ENCODE results near the gene XAGE1B. TPM values are rescaled to one million over a fixed set of nuclear protein-coding genes. Genes with fewer than 3 reads are reported as not detected.
"Not testable (repeated sequence)": the region's sequence is repeated elsewhere in the genome, so short reads cannot be mapped to it uniquely, and the experiment has no call there.

The XAGE1B gene
- not detected for total RNA-seq
- long read RNA-seq = 0 reads

DNA sequence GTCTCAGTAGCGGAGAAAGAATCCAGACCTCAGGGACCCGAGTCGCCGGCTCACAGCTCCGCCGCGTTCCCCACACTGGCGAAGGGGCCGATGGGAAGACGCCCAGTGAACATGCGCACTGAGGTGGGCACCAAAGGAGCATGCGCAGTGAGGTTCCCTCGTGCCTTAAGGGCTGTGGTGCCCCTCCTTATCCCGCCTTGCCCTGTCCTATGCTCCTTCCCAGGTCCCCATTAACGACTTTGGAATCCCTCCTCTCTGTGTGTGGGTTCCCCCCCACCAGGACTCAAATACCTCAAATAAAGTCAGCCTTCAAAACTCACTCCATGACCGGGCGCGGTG lies at the start of gene XAGE1B:
XAGE1B (minus strand) TSS at position 77 of the 339 bp plus-strand sequence. CDS start 1,536 bp downstream, outside the sequence.
- intact Hi-C loops (cut with DNase I); DNase-seq (ENCODE audit: low spot score): not testable (repeated sequence)

DNA sequence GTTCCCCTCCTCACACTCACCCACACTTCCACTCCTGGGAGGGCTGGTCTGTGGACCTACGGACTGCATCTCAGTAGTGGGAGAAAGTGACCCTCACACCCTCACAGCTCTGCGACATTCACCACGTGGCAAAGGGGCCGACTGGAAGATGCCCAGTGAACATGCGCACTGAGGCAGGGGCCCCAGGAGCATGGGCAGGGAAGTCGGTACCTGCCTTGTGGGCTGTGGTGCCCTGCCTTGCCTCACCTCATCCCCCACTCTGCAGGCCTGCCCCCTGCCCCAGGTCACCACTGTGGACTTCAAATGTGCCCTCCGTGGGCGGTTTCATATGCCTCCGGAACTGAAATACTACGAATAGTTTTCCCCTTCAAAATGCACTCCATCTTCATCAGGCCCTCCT lies 46.2 kb upstream of the XAGE1B start:
- intact Hi-C loops (cut with DNase I) = no loop called here
- no peak for DNase-seq (ENCODE audit: low spot score)

- DNase-seq (ENCODE audit: low spot score) = no peak
- intact Hi-C loops (cut with DNase I) = no loop called here
These were observed 41.3 kb upstream of the XAGE1B start for GRCh38 chrX:52558140-52558539.

- DNase-seq (ENCODE audit: low spot score) = no peak
- intact Hi-C loops (cut with DNase I) = no loop called here
These were observed 39.9 kb upstream of the XAGE1B start for GRCh38 chrX:52556741-52557140.

DNA sequence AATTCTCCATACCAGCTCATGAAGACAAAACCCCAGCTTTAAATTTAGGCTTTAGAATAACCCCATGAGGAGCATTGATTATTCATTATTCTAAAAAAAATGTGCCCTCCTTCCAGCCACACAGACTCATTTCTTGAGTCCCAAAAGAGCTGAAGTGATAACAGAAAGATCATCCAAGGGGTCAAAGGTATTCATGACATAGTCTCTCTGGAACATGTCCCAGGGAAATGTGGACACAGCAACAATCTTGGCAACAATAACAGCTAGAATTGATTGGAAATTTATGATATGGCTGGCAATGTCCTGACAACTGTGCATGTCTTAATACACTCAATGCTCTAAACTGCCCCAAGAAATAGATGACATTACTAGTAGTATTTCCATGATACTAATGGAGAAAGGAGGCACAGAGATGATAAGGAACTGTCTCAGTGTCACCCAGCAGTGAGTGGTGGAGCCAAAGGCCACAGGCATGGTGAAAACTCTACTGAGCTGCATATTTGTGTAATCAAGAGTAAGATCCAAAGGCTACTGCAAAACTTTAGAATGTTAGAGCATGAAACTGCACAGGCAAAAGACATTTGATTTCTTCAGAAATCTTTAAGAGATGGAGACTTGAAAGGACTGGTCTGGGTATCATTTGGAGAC lies 37.3 kb upstream of the XAGE1B start:
- DNase-seq (ENCODE audit: low spot score) = no peak
- intact Hi-C loops (cut with DNase I) = no loop called here

GRCh38 chrX:52548769-52549168 lies 31.9 kb upstream of the XAGE1B start:
- intact Hi-C loops (cut with DNase I); DNase-seq (ENCODE audit: low spot score): not testable (repeated sequence)

DNA sequence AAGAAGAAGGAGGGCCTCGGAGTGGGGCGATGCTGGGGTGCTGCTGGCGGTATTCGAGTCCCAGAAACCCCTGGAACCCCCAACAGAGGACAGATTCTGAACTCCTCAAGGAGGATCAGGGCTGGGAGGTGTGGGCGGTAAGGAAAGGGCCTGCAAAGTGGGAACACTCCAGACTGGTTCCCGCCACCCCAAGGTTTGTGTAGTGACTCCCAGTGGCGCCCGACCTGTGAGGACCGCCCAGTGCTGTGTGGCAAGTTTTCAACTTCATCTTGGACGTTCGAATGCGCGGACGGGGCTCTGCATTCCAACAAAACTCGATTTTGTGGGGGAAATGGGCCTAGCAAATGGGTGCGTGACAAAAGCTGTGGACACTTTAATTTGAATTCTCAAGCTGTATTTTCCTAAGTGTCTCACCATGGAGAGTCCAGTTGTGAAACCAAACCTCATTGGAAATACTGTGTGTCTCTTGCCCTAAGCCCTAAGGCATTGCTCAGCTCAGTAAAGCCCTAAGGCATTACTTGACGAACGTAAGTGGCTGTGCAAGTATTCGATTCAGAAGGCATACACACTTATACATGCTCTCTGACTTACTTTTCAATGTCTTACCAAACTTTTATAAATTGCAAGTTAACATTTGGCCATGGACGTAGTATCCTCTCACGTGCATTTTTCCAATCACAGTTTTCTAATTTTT lies 27.4 kb upstream of the XAGE1B start:
- intact Hi-C loops (cut with DNase I) = no loop called here
- DNase-seq (ENCODE audit: low spot score) = no peak

- no peak for DNase-seq (ENCODE audit: low spot score)
These were observed 25.4 kb upstream of the XAGE1B start for GRCh38 chrX:52542311-52542710.

DNA sequence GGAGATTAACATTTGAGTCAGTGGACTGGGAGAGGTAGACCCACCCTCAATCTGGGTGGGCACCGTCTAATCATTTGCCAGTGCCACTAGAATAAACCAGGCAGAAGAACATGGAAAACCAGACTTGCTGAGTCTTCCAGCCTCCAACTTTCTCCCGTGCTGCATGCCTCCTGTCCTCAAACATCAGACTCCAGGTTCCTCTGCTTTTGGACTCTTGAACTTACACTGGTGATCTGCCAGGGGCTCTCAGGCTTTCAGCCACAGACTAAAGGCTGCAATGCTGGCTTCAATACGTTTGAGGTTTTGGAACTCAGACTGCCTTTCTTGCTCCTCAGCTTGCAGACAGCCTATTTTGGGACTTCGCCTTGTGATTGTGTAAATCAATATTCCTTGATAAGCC lies 24.2 kb upstream of the XAGE1B start:
- intact Hi-C loops (cut with DNase I); DNase-seq (ENCODE audit: low spot score): not testable (repeated sequence)

More at GRCh38 chrX:52542311-52542710, 25.4 kb upstream of the XAGE1B start:
- intact Hi-C loops (cut with DNase I) = no loop called here

- DNase-seq (ENCODE audit: low spot score); intact Hi-C loops (cut with DNase I): not testable (repeated sequence)
These were observed 515 bp downstream of the XAGE1B start for GRCh38 chrX:52516110-52516986.

DNA sequence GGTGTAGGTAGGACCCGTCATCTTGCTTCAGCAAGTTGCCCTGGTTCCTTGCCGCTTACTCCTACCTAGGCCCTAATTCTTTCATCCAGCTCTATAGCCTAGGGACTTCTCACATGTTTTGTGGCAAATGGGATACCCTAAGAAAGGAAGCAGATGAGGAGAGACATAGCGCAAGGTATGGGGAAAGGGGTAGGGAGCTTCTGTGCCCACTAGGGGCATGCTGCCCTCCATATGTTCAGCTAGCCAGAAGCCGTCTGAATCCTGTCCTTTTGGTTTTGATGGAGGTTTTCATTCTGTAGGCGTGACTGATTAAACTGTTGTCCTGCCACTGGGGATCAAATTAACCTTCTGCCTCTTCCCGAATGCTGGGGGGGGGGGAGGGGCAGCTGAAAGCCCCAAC lies 5.7 kb downstream of the XAGE1B start:
- intact Hi-C loops (cut with DNase I); DNase-seq (ENCODE audit: low spot score): not testable (repeated sequence)

GRCh38 chrX:52509916-52510315 lies 6.9 kb downstream of the XAGE1B start:
- DNase-seq (ENCODE audit: low spot score) = peak; percentile 33
- intact Hi-C loops (cut with DNase I) = no loop called here

DNA sequence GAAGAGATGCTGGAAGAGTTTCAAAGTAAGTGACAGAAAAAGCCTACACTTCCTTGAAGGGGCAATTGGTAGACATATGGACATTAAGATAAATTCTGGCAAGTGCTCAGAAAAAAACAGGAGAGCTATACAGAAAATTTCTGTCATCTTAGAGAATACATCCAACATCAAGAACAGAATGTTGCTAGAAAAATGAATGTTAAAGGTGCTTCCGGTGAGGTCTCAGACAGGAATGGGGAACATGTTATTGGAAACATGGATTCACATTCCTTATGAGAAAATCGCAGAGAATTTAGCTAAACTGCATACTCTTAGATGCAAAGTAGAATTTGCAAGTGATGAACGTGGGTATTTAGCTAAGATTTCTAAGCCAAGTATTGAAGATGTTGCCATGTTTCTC lies 9.5 kb downstream of the XAGE1B start:
- no peak for DNase-seq (ENCODE audit: low spot score)
- intact Hi-C loops (cut with DNase I) = no loop called here

- peak; percentile 31 for DNase-seq (ENCODE audit: low spot score)
- intact Hi-C loops (cut with DNase I) = no loop called here
These were observed 12.3 kb downstream of the XAGE1B start for GRCh38 chrX:52504551-52504950.

DNA sequence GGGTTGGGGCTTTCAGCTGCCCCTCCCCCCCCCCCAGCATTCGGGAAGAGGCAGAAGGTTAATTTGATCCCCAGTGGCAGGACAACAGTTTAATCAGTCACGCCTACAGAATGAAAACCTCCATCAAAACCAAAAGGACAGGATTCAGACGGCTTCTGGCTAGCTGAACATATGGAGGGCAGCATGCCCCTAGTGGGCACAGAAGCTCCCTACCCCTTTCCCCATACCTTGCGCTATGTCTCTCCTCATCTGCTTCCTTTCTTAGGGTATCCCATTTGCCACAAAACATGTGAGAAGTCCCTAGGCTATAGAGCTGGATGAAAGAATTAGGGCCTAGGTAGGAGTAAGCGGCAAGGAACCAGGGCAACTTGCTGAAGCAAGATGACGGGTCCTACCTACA lies 15.5 kb downstream of the XAGE1B start:
- DNase-seq (ENCODE audit: low spot score) = not testable (repeated sequence)

GRCh38 chrX:52496419-52496772 lies 20.5 kb downstream of the XAGE1B start:
- intact Hi-C loops (cut with DNase I); DNase-seq (ENCODE audit: low spot score): not testable (repeated sequence)

More for the DNA sequence above, 15.5 kb downstream of the XAGE1B start:
- intact Hi-C loops (cut with DNase I) = not testable (repeated sequence)

DNA sequence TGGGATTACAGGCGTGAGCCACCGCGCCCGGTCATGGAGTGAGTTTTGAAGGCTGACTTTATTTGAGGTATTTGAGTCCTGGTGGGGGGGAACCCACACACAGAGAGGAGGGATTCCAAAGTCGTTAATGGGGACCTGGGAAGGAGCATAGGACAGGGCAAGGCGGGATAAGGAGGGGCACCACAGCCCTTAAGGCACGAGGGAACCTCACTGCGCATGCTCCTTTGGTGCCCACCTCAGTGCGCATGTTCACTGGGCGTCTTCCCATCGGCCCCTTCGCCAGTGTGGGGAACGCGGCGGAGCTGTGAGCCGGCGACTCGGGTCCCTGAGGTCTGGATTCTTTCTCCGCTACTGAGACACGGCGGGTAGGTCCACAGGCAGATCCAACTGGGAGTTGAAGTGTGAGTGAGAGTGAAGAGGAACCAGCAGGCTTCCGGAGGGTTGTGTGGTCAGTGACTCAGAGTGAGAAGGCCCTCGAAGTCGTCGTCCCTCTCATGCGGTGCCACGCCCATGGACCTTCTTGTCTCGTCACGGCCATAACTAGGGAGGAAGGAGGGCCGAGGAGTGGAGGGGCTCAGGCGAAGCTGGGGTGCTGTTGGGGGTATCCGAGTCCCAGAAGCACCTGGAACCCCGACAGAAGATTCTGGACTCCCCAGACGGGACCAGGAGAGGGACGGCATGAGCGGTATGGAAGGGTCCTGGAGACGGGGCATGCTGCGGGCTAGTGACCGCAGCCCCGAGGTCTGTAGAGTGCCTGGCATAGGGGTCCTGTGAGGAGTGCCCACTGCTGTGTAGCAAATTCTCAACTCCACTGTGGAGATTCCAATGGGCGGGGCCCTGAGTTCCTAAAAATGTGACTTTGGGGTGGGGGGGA lies 21.1 kb downstream of the XAGE1B start, which contains the start of gene XAGE1A:
XAGE1A (plus strand) TSS at position 264 of the 874 bp plus-strand sequence. CDS start 1,554 bp downstream, outside the sequence.
- DNase-seq (ENCODE audit: low spot score); intact Hi-C loops (cut with DNase I): not testable (repeated sequence)

GRCh38 chrX:52471301-52471700 lies 45.6 kb downstream of the XAGE1B start:
- DNase-seq (ENCODE audit: low spot score); intact Hi-C loops (cut with DNase I): not testable (repeated sequence)

Measured in cardiac septum (tissue), 1 donor.